K562 (cell line): Measurements from ENCODE around the gene WDR46. TPM values are rescaled to one million over a fixed set of nuclear protein-coding genes. Genes with fewer than 3 reads are reported as not detected.
A peak's percentile ranks its signal among the peaks of the same experiment; 100 is the strongest.

Experiments used
- ARID3B ChIP-seq: fragments of 250-450 bp; sonication (Bioruptor Pico); IDR thresholded peaks from 2 replicates; pipeline ENCODE4 v1.4.0; 2020; ENCODE audit warnings: borderline replicate concordance
- CEBPZ ChIP-seq: fragments of 150-350 bp; IDR thresholded peaks from 2 replicates; pipeline ENCODE4 v1.6.1; 2014; ENCODE audit warnings: low read depth, mild to moderate bottlenecking, low read length, borderline replicate concordance
- FIP1L1 ChIP-seq: fragments of 200-400 bp; formaldehyde crosslinking; IDR thresholded peaks from 2 replicates; pipeline ENCODE4 v1.6.1; 2018; ENCODE audit warnings: mild to moderate bottlenecking, low read depth, low read length; ENCODE audit not compliant: poor library complexity, severe bottlenecking
- GABPB2 ChIP-seq: fragments of 250-450 bp; sonication (Bioruptor Pico); conservative IDR thresholded peaks from 2 replicates; pipeline ENCODE4 v1.5.1; 2021; ENCODE audit warnings: mild to moderate bottlenecking
- MYC ChIP-seq, 2 experiments: fragments of 250-450 bp in 1 of 2; sonication (Bioruptor Pico) in 1 of 2; IDR thresholded peaks; 2 replicates each; pipeline versions ENCODE4 v1.5.1 to v1.6.1; 2012 to 2021; ENCODE audit warnings: low read depth in 2 of 2, borderline replicate concordance in 1 of 2, improper control_type of control experiment in 1 of 2, low read length in 1 of 2, mild to moderate bottlenecking in 1 of 2, moderate library complexity in 1 of 2
- NFIX ChIP-seq: fragments of 250-450 bp; sonication (Bioruptor Pico); IDR thresholded peaks from 2 replicates; pipeline ENCODE4 v1.4.0; 2020; ENCODE audit warnings: low read depth, mild to moderate bottlenecking, moderate library complexity
- NFXL1 ChIP-seq: fragments of 450-650 bp; formaldehyde crosslinking; IDR thresholded peaks from 2 replicates; pipeline ENCODE4 v1.4.0; 2021; ENCODE audit warnings: mild to moderate bottlenecking
- SUPT5H ChIP-seq: fragments of 450-650 bp; IDR thresholded peaks from 2 replicates; pipeline ENCODE4 v1.6.1; 2016
- TCF15 ChIP-seq: fragments of 250-450 bp; sonication (Bioruptor Pico); IDR thresholded peaks from 2 replicates; pipeline ENCODE4 v1.8.0; 2022; ENCODE audit warnings: moderate library complexity, mild to moderate bottlenecking, inconsistent platforms
- ZNF609 ChIP-seq: sonication (generic); formaldehyde crosslinking; IDR thresholded peaks from 2 replicates; pipeline ENCODE4 v1.8.1; 2023; ENCODE audit warnings: missing genetic modification reagents, mild to moderate bottlenecking, borderline replicate concordance
- polyA plus RNA-seq, 8 experiments: library from polyadenylated mRNA; depleted of rRNA in 4 of 8; stranded (reverse) in 5 of 8; unstranded in 3 of 8; fragments of >200 nt; fragmentation: Nextera tagmentation in 2 of 8; fragmentation: Illumina TruSeq in 1 of 8; extraction: Ambion mirVana in 2 of 8; extraction: Trizol in 1 of 8; gene quantifications; 2 replicates each; pipeline versions ENCODE4 v1.2.1 to v1.2.3, GENCODE V29; 2011 to 2014; ENCODE audit warnings: inconsistent platforms in 1 of 8, missing spikeins in 1 of 8
- total RNA-seq, 7 experiments: library from RNA; depleted of rRNA in 6 of 7; stranded (reverse); fragments of >200 nt in 6 of 7; fragmentation: Illumina TruSeq in 2 of 7; extraction: Trizol in 2 of 7; gene quantifications; 2 replicates each; pipeline versions ENCODE4 v1.2.1 to v1.2.3, GENCODE V29; 2011 to 2021; ENCODE audit warnings: low replicate concordance in 1 of 7

Gene WDR46
- total and polyA plus RNA-seq, 9 of the 15 experiments (the other 6 are each of a cell fraction or from before 2014, with no cell fraction given): 8.9 to 146 (median 93.1) TPM

GRCh38 chr6:33271468-33272274 is 17.4 kb downstream of the WDR46 start, which contains the start of the genes RPS18 and VPS52 (continued):
- TF ChIP-seq CEBPZ (no peak), ZNF609 (no peak; the same call in 1 of the 2 replicates), NFXL1 (CRISPR knock-in tag) (0 out of 2 replicates have a peak, but pooled peaks have one; percentile 18), NFIX (CRISPR knock-in tag) (no peak), TCF15 (CRISPR knock-in tag) (no peak), ARID3B (CRISPR knock-in tag) (no peak), SUPT5H (peak; percentile 100), MYC (IDR thresholded peaks at IDR 0.05; ENCODE audit: low read depth, low read length) (peak; percentile 100), MYC (CRISPR knock-in tag; IDR thresholded peaks at IDR 0.05; ENCODE audit: borderline replicate concordance, low read depth) (peak; percentile 96; the same call in 1 of the 2 replicates), FIP1L1 (peak; percentile 60), GABPB2 (CRISPR knock-in tag) (no peak)
